ENCODE measurements around the gene DMXL1.

The DMXL1 gene

GRCh38 chr5:119048246-119048645, 22.6 kb upstream of the DMXL1 start:
- no peak for DNase-seq (ENCODE audit: low read depth)
- no peak overlapping the region for H3K4me3 ChIP-seq (ENCODE audit: low read depth, low read length)
- TF ChIP-seq CTCF (IDR thresholded peaks at IDR 0.05; ENCODE audit: low read depth, low read length, missing control alignments), result no peak

- DNase-seq (ENCODE audit: low read depth), result no peak
- no peak for TF ChIP-seq CTCF (IDR thresholded peaks at IDR 0.05; ENCODE audit: low read depth, low read length, missing control alignments)
- no peak overlapping the region for H3K4me3 ChIP-seq (ENCODE audit: low read depth, low read length)
These were observed 20.9 kb upstream of the DMXL1 start for GRCh38 chr5:119049824-119050449.

DNA sequence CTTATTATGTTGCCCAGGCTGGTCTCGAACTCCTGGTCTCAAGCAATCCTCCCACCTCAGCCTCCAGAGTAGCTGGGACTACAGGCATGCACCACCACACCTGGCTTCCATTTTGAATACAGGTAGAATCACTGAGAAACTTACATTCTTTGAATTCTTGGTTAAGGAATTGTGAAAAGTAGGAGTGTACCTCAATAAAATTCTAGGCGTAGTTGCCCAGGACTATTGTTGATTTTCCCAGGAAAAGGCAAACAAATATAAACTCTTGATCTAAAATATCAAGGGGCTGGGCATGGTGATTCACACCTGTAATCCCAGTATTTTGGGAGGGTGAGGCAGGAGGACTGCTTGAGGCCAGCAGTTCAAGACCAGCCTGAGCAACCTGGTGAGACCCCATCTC, 16.8 kb upstream of the DMXL1 start:
- no peak for TF ChIP-seq CTCF (IDR thresholded peaks at IDR 0.05; ENCODE audit: low read depth, low read length, missing control alignments)
- H3K4me3 ChIP-seq (ENCODE audit: low read depth, low read length), result no peak overlapping the region
- DNase-seq (ENCODE audit: low read depth), result no peak

DNA sequence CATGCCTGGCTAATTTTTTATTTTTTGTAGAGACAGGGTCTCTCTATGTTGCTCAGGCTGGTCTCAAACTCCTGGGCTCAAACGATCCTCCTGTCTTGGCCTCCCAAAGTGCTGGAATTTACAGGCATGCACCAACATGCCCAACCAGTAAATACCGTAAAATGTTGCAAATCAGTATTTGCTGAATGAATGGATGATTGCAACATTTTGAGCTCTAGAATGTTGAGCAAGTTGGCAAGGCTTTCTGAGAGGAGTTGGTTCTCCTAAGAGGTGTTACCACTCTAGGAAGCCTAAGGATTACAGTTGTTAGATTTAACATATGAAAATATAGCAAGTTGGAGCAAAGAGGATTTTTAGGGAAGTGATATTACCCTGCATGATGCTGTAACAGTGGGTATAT, 15.6 kb upstream of the DMXL1 start:
- DNase-seq (ENCODE audit: low read depth), result no peak
- TF ChIP-seq CTCF (IDR thresholded peaks at IDR 0.05; ENCODE audit: low read depth, low read length, missing control alignments), result no peak
- no peak overlapping the region for H3K4me3 ChIP-seq (ENCODE audit: low read depth, low read length)

DNA sequence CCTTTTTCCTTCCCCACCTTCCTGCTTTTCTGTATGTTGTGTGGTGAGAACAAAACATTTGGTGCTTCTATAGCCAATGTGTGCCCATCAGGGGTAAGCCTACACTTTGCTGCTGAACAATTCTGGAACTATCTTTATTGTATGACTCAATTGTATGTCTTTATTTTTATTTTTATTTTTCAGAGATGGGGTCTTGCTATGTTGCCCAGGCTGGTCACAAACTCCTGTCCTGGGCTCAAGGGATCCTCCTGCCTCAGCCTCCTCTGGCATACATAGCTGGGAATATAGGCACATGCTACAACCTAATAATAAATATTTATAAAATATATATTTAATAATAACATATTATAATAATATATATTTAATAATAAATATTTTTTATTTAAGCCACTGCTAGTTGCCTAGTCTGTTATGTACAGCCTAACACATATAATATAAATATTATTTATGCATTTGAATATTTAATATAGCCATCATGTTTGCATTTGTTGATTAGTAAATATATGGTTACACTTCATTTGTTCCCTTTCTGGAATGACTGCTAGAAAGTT, 11.8 kb upstream of the DMXL1 start:
- no peak for TF ChIP-seq CTCF (IDR thresholded peaks at IDR 0.05; ENCODE audit: low read depth, low read length, missing control alignments)
- DNase-seq (ENCODE audit: low read depth), result no peak
- no peak overlapping the region for H3K4me3 ChIP-seq (ENCODE audit: low read depth, low read length)

GRCh38 chr5:119059740-119060255, 11.1 kb upstream of the DMXL1 start:
- DNase-seq (ENCODE audit: low read depth), result no peak
- no peak for TF ChIP-seq CTCF (IDR thresholded peaks at IDR 0.05; ENCODE audit: low read depth, low read length, missing control alignments)
- no peak overlapping the region for H3K4me3 ChIP-seq (ENCODE audit: low read depth, low read length)
